ENCODE results near the gene PDCD1.

PDCD1 gene

DNA sequence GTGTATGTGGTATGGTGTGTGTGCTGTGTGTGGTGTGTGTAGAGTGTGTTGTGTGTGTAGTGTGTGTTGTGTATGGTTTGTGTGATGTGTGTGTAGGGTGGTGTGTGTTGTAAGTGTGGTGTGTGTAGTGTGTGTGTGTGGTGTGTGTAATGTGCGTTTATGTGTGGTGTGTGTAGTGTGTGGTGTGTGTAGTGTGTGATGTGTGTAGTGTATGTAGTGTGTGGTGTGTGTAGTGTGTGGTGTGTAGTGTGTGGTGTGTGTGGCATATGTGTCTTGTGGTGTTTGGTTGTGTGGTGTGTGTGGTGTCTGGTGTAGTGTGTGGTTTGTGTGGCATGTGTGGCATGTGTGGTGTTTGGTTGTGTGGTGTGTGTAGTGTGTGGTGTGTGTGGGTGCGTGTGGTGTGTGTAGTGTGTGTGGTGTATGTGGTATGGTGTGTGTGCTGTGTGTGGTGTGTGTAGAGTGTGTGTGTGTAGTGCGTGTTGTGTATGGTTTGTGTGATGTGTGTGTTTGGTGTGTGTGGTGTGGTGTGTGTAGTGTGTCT lies 6.8 kb upstream of the PDCD1 start:
- no peak overlapping the region for H3K27ac ChIP-seq
- TF ChIP-seq CTCF (conservative IDR thresholded peaks at IDR 0.05) = no peak

GRCh38 chr2:241864850-241865213 lies 6.1 kb upstream of the PDCD1 start:
- H3K27ac ChIP-seq = no peak overlapping the region
- no peak for TF ChIP-seq CTCF (conservative IDR thresholded peaks at IDR 0.05)

DNA sequence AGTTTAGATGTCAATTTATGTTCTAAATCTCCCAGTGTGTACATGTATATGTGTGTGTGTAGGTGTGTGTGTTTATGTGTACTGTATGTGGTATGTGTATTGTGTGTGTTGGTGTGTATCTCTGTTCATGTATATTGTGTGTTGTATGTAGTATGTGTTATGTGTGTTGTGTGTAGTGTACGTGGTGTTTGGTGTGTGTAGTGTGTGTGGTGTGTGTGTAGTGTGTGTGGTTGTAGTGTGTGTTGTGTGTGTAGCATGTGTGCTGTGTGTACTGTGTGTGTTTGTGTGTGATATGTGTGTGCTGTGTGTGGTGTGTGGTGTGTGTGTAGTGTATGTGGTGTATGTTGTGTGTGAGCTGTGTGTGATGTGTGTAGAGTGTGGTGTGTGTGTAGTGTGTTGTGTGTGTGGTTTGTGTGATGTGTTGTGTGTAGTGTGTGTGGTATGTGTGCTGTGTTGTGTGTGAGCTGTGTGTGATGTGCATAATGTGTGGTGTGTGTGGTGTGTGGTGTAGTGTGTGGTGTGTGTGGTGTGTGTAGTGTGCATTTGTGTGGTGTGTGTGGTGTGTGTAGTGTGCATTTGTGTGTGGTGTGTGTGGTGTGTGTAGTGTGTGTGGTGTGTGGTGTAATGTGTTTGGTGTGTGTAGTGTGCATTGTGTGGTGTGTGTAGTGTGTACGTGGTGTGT lies 5.6 kb upstream of the PDCD1 start:
- no peak for TF ChIP-seq CTCF (conservative IDR thresholded peaks at IDR 0.05)
- H3K27ac ChIP-seq = no peak overlapping the region

- no peak for TF ChIP-seq CTCF (conservative IDR thresholded peaks at IDR 0.05)
- no peak overlapping the region for H3K27ac ChIP-seq
These were observed 4.9 kb upstream of the PDCD1 start for GRCh38 chr2:241863536-241863954.

- no peak overlapping the region for H3K27ac ChIP-seq
- no peak for TF ChIP-seq CTCF (conservative IDR thresholded peaks at IDR 0.05)
These were observed 4.3 kb upstream of the PDCD1 start for GRCh38 chr2:241862775-241863535.

DNA sequence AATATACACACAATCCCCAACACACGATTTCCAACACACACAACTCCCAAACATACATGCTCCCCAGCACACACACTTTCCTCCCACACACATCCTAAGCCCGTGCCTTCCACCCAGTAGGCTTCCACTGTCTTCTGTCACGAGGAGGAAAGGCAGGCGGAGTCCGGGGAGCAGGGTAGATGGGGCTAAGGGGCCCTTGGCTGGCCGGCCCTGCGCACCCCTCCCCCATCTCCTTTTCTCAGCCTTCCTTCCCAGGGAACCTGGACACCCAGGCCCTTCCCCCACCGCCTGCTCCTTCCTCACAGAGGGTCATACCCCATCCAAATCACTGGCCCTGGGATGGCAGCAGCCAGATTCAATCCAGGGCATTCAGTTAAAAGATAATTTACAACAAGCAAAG lies 3.4 kb upstream of the PDCD1 start:
- H3K27ac ChIP-seq = no peak overlapping the region
- no peak for TF ChIP-seq CTCF (conservative IDR thresholded peaks at IDR 0.05)

DNA sequence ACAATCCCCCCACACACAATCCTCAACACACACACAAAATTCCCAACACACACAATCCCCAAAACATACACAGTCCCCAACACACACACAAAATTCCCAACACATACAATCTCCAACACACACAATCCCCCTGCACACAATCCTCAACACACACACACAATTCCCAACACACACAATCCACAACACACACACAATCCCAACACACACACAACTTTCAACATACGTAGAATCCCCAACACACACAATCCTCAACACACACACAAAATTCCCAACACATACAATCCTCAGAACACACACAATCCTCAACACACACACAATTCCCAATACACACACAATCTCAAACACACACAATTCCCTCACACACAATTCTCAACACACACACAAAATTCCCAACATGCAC lies 2.6 kb upstream of the PDCD1 start:
- no peak overlapping the region for H3K27ac ChIP-seq
- no peak for TF ChIP-seq CTCF (conservative IDR thresholded peaks at IDR 0.05)

All from VCaP (cell line).